Stimulated activated CD4-positive, alpha-beta T cell treated with anti-CD3 and anti-CD28 coated beads, TNF-alpha, amount 100 ng/mL, for 24 hours (primary cell): ENCODE measurements around the gene DIPK2B.

Source experiments
- DNase-seq, 3 experiments: peaks; one replicate each; pipeline ENCODE4 v3.0.0-alpha.2; 2020; ENCODE audit warnings: low read depth in 3 of 3

Gene DIPK2B

GRCh38 chrX:45157647-45158046 lies 43.0 kb downstream of the DIPK2B start:
- DNase-seq: no peak

GRCh38 chrX:45154462-45154861 lies 46.2 kb downstream of the DIPK2B start:
- DNase-seq: no peak

- DNase-seq: no peak
Measured at GRCh38 chrX:45154033-45154360, 46.7 kb downstream of the DIPK2B start.
